Measurements from ENCODE around the gene CLDN20. TPM values are rescaled to one million over a fixed set of nuclear protein-coding genes. Genes with fewer than 3 reads are reported as not detected.
A peak's percentile ranks its signal among the peaks of the same experiment; 100 is the strongest.

Gene CLDN20
- total and polyA plus RNA-seq, 2 donors (not counting 1 experiment from before 2014, with no cell fraction given) = not detected

GRCh38 chr6:155292711-155293110, 28.9 kb downstream of the CLDN20 start:
- Histone ChIP-seq H3K79me2 (ENCODE audit: control insufficient read depth, insufficient read depth, low read length) (no peaks in the 10 kb centered on the region), H2AFZ (ENCODE audit: low read length) (no peak overlapping the region), H3K4me1 (ENCODE audit: control insufficient read depth, extremely low read depth, insufficient read depth, low read length) (no peaks in the 10 kb centered on the region), H3K4me3 (replicated peaks in 1 of 4; ENCODE audit: control extremely low read depth in 1 of 4, insufficient read depth in 1 of 4, low read depth in 3 of 4, low read length in 4 of 4) (no peak overlapping the region), H3K9ac (ENCODE audit: insufficient read depth, low read length) (no peak overlapping the region), H3K27ac (ENCODE audit: insufficient read depth, low read length) (no peak overlapping the region), H3K36me3 (ENCODE audit: control insufficient read depth, insufficient read depth, low read length) (peaks cover 2% of the 10 kb centered on the region), H3K4me2 (ENCODE audit: extremely low read depth, insufficient read depth, low read length) (no peak overlapping the region), H3K27me3 (ENCODE audit: control insufficient read depth, insufficient read depth, low read length) (no peaks in the 10 kb centered on the region), H3K9me3 (ENCODE audit: control insufficient read depth, insufficient read depth, low read depth, low read length) (no peaks in the 10 kb centered on the region), H4K20me1 (ENCODE audit: control insufficient read depth, extremely low read depth, insufficient read depth, low read length) (no peaks in the 10 kb centered on the region)
- no peak for DNase-seq (ENCODE audit: low read depth in 2 of 2)
- TF ChIP-seq EZH2 (IDR thresholded peaks at IDR 0.05; ENCODE audit: low read length, missing control alignments) (no peak), CTCF (conservative IDR thresholded peaks at IDR 0.05 in 1 of 2, IDR thresholded peaks at IDR 0.05 in 1 of 2; ENCODE audit: low read depth in 1 of 2, low read length in 2 of 2) (no peak)

- Histone ChIP-seq H4K20me1 (ENCODE audit: control insufficient read depth, extremely low read depth, insufficient read depth, low read length) (no peaks in the 10 kb centered on the region), H2AFZ (ENCODE audit: low read length) (no peak overlapping the region), H3K4me3 (replicated peaks in 1 of 4; ENCODE audit: control extremely low read depth in 1 of 4, insufficient read depth in 1 of 4, low read depth in 3 of 4, low read length in 4 of 4) (no peak overlapping the region), H3K27ac (ENCODE audit: insufficient read depth, low read length) (no peak overlapping the region), H3K27me3 (ENCODE audit: control insufficient read depth, insufficient read depth, low read length) (no peaks in the 10 kb centered on the region), H3K9ac (ENCODE audit: insufficient read depth, low read length) (no peak overlapping the region), H3K4me2 (ENCODE audit: extremely low read depth, insufficient read depth, low read length) (no peak overlapping the region), H3K4me1 (ENCODE audit: control insufficient read depth, extremely low read depth, insufficient read depth, low read length) (no peaks in the 10 kb centered on the region), H3K36me3 (ENCODE audit: control insufficient read depth, insufficient read depth, low read length) (peaks cover 2% of the 10 kb centered on the region), H3K9me3 (ENCODE audit: control insufficient read depth, insufficient read depth, low read depth, low read length) (no peaks in the 10 kb centered on the region), H3K79me2 (ENCODE audit: control insufficient read depth, insufficient read depth, low read length) (no peaks in the 10 kb centered on the region)
- TF ChIP-seq CTCF (conservative IDR thresholded peaks at IDR 0.05 in 1 of 2, IDR thresholded peaks at IDR 0.05 in 1 of 2; ENCODE audit: low read depth in 1 of 2, low read length in 2 of 2) (no peak), EZH2 (IDR thresholded peaks at IDR 0.05; ENCODE audit: low read length, missing control alignments) (no peak)
- DNase-seq (ENCODE audit: low read depth in 2 of 2) = no peak
Observed at GRCh38 chr6:155297669-155298068, 33.9 kb downstream of the CLDN20 start.

- no peaks in the 10 kb centered on the region for H3K79me2 ChIP-seq (ENCODE audit: control insufficient read depth, insufficient read depth, low read length)
- no peak overlapping the region for H3K9ac ChIP-seq (ENCODE audit: insufficient read depth, low read length)
- H2AFZ ChIP-seq (ENCODE audit: low read length) = no peak overlapping the region
- peak; percentile 40 to 63 for DNase-seq (ENCODE audit: low read depth in 2 of 2)
- H3K4me2 ChIP-seq (ENCODE audit: extremely low read depth, insufficient read depth, low read length) = no peak overlapping the region
- H3K4me3 ChIP-seq (replicated peaks in 1 of 4; ENCODE audit: control extremely low read depth in 1 of 4, insufficient read depth in 1 of 4, low read depth in 3 of 4, low read length in 4 of 4) = no peak overlapping the region
- no peaks in the 10 kb centered on the region for H3K27me3 ChIP-seq (ENCODE audit: control insufficient read depth, insufficient read depth, low read length)
- no peak overlapping the region for H3K27ac ChIP-seq (ENCODE audit: insufficient read depth, low read length)
- H3K9me3 ChIP-seq (ENCODE audit: control insufficient read depth, insufficient read depth, low read depth, low read length) = no peaks in the 10 kb centered on the region
- TF ChIP-seq EZH2 (IDR thresholded peaks at IDR 0.05; ENCODE audit: low read length, missing control alignments) (no peak), CTCF (conservative IDR thresholded peaks at IDR 0.05 in 1 of 2, IDR thresholded peaks at IDR 0.05 in 1 of 2; ENCODE audit: low read depth in 1 of 2, low read length in 2 of 2) (no peak)
- no peaks in the 10 kb centered on the region for H3K4me1 ChIP-seq (ENCODE audit: control insufficient read depth, extremely low read depth, insufficient read depth, low read length)
- H4K20me1 ChIP-seq (ENCODE audit: control insufficient read depth, extremely low read depth, insufficient read depth, low read length) = no peaks in the 10 kb centered on the region
- peaks cover under 1% of the 10 kb centered on the region for H3K36me3 ChIP-seq (ENCODE audit: control insufficient read depth, insufficient read depth, low read length)
Observed at GRCh38 chr6:155301867-155302266, 38.1 kb downstream of the CLDN20 start.

Data from fibroblast of lung (primary cell).